HG03342 (cell line): ENCODE results near the gene CAMP.
"Not testable (repeated sequence)": the region's sequence is repeated elsewhere in the genome, so short reads cannot be mapped to it uniquely, and the experiment has no call there.

Experiments used
- ATAC-seq: cut with Tn5 transposase; IDR thresholded peaks from one replicate; pipeline ENCODE4 v1.9.1; 2021; ENCODE audit warnings: mild to moderate bottlenecking, moderate library complexity; ENCODE audit not compliant: unreplicated experiment

CAMP gene

DNA sequence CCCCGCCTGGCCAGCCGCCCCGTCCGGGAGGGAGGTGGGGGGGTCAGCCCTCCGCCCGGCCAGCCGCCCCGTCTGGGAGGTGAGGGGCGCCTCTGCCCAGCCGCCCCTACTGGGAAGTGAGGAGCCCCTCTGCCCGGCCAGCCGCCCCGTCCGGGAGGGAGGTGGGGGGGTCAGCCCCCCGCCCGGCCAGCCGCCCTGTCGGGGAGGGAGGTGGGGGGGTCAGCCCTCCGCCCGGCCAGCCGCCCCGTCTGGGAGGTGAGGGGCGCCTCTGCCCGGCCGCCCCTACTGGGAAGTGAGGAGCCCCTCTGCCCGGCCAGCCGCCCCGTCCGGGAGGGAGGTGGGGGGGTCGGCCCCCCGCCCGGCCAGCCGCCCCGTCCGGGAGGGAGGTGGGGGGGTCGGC, 11.5 kb upstream of the CAMP start:
- not testable (repeated sequence) for ATAC-seq

DNA sequence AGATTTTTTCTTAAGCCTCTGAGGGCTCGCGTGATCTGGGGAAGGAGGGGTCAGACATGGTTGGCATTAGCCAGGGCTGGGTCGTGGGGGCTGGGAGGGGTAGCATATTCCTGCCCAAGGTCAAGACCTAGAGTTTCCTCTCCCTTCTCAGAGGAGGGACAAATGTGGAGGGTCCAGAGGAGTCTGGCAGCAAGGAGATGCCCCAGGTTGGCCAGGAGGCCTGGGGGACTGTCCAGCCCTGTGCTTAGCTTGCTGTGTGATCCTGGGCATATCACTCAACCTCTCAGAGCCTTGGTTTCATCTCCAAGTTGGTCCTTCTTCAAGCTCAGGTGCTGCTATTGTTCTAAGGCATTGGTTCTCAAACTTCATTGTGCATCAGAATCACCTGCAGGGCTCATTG, 9.1 kb upstream of the CAMP start:
- no peak for ATAC-seq

GRCh38 chr3:48215019-48215418, 8.3 kb upstream of the CAMP start:
- ATAC-seq: no peak

DNA sequence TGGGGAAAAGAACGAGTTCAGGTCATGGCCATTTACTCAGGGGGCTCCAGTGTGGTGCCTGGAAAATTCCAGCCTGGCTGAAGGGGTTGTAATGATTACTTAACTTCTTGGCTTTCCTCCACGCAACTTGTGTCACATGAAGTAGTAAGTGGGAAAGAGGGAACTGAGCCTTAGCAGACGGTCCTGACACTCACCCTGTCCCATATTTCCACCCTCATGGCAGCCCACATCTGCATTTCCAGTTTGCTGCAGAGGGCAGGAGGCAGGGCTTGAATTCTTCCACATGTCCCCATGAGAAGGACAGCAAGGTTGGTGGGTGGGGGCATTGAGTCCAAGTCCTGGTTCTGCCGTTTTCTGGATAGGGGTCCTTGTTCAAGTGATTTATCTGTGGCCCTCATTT, 7.8 kb upstream of the CAMP start:
- ATAC-seq: no peak

- ATAC-seq: no peak
Observed at GRCh38 chr3:48215876-48216275, 7.4 kb upstream of the CAMP start.

DNA sequence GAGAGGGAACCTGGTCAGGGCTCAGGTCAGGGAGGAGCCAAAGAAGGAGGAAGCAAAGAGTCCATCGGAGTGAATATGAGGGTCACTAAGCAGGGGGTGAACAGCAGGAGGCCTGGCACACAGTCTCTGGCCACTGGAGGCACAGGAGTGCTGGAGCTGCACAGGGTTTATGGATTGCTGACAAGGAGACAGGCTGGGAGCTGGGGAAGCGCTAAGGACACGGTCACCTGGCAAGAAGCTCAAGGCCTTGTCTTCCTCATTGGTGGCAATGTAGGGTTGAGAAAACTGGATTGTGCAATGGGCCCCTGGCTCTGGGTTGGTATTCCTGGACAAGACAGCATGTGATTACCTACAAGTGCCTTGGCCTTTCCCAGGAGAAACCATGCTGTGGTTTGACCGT, 5.8 kb upstream of the CAMP start:
- no peak for ATAC-seq

DNA sequence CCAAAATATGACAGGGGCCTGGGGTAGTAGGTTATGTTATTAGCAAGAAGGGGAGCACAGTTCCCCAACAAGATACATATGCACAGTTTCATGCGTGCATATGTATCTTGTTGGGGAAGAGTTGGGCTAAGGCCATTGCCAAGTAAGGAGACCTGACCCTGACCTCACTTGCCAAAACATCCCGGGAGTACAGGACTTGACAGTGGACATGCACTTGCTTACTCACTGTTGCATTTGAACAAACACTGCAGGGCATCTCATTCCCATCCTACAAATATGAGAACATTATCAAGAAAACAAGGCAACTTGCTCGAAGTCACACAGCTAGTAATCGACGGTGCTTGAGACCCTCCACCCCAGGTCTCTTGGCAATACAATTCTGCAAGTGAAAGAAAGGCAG, 4.8 kb upstream of the CAMP start:
- no peak for ATAC-seq

DNA sequence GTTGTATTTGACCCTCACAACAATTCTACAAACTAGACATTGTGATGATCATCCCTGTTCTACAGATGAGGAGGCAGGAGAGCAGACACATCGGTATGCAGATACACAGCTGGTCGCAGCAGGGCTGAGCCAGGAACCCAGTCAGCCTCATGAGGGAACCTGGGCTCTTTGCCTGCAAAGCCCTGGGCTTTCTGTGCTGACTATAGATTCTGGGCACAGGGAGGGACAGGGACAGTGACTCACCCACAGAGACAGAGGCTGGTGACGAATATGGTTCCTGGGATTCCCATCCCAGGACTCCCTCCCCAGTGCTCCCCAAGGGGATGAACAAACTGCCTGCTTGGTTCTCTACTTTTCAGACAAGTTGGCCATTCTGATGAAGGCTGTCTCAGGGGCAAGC, 3.8 kb upstream of the CAMP start:
- no peak for ATAC-seq

DNA sequence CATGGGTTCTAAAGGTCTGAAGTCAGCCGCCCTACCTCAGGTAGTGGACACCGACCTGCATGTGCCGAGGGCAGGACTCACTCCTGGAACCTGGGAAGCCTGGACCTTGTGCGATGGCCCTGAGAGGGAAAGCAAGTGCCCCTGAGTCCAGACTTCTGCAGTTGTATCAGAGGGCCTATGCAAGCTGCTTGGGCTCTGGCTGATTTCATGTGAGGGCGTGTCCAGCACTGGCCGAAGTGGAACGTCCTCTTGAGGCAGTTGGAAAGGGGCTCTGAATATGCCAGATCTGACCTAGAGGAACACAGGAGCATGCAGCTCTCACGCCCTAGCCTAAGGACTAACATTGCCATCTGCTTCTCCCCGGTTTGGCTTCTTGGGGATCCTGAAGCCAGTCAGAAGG, 2.5 kb upstream of the CAMP start:
- no peak for ATAC-seq

DNA sequence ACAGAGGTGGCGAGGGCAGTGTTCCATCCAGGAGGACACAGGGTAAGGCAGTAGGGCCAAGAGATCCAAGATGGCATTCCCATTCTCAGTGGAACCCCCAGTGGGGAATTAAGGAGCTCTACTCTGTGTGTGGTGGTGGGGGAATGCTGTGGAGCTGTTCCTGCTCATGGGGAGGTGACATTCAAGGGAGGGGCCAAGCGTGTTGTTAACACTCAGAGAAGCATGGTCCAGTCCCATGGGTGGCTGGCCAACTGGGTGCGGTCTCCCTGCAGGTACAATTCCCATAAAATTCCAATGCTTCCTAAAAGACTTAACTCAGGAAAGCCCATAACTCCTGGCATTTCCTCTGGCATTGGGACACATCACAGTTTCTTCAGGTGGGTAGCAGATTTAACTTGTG, 2.3 kb downstream of the CAMP start:
- ATAC-seq: no peak

DNA sequence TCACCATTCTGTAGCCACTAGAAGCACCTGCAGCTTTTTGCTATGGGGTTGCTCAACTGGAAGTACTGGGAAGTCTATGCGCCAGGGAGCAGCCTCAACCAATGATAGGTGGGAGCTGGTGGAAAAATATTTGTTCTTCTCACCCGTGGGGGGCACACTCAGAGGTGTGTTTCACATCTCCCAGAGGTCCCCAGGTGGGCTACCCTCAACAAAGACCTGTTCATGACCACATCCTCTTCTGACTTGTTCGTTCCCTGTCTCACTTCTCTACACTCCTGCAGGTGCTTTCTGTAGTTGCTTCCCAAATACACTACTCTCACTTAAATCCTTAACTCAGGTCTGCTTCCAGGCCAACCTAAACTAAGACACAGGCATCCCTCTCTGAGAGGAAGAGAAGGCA, 3.6 kb downstream of the CAMP start:
- no peak for ATAC-seq

DNA sequence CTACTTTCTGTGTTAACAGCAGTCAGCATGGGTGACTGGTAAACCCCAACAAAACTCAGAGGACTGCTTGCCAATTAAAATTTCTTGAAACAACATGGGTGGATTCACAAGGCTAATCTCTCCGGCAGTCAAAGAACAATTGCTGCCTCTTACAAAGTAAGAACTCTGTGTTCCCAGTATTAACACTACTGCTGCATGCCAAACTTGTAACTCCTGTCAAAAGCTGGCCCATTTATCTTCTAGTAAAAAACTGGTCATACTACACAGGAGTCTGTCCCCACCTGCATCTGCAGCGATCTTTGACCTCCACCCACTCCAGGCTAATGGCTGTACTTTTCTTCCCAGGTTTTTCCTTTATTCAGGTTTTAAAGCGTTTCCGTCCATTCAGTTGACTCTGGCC, 8.9 kb downstream of the CAMP start:
- no peak for ATAC-seq

DNA sequence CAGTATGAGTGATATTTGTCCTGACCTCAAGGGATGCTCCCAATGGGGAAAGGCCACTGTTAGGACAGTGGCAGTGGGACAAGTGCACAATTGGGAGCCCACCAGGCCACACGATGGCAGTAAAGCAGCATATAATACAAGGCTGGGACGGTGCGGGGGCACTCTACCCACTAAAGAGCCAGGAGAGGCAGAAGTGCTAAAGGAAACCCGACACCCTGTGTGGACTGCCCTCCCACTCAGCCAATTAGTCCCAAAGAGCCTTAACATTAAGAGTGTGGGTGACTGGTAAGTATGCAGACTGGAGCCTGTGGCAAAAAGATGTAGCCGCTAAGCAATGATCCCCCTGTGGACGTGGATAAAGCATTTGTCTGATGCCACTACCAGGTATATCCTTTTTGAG, 9.4 kb downstream of the CAMP start:
- peak; percentile 70 for ATAC-seq

- ATAC-seq: no peak
Observed at GRCh38 chr3:48233542-48233941, 10.2 kb downstream of the CAMP start.

DNA sequence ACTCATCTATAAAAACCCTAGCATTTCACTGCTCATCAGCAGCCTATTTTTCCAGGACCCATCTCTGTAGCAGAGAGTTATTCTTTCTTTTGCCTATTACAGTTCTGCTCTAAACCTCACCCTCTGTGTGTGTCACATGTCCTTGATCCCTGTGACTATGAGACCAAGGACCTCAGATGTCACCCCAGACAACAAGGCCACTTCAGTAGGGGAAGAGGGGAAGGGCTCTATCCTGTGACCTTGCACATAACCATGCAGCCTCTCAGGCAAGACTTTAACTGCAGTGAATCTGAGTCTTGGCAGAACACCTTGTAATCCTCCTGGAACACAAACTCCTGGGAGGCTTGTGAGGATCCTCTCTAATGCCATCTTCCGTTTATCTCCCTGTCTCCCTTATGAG, 13.2 kb downstream of the CAMP start:
- no peak for ATAC-seq

DNA sequence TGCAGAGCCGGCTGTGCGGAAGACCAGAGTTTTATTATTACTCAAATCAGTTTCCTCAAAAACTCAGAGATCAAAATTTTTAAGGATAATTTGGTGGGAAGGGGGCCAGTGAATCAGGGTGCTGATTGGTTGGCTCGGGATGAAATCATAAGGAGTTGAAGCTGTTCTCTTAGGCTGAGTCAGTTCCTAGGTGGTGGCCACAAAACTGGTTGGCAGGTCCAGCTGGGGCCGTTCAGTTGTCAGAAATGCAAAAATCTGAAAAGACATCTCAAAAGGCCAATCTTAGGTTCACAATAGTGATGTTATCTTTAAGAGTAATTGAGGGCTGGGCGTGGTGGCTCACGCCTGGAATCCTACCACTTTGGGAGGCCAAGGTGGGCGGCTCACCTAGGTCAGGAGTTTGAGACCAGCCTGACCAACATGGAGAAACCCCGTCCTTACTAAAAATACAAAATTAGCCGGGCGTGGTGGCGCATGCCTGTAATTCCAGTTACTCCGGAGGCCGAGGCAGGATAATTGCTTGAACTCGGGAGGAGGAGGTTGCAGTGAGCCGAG, 15.3 kb downstream of the CAMP start:
- ATAC-seq: no peak

DNA sequence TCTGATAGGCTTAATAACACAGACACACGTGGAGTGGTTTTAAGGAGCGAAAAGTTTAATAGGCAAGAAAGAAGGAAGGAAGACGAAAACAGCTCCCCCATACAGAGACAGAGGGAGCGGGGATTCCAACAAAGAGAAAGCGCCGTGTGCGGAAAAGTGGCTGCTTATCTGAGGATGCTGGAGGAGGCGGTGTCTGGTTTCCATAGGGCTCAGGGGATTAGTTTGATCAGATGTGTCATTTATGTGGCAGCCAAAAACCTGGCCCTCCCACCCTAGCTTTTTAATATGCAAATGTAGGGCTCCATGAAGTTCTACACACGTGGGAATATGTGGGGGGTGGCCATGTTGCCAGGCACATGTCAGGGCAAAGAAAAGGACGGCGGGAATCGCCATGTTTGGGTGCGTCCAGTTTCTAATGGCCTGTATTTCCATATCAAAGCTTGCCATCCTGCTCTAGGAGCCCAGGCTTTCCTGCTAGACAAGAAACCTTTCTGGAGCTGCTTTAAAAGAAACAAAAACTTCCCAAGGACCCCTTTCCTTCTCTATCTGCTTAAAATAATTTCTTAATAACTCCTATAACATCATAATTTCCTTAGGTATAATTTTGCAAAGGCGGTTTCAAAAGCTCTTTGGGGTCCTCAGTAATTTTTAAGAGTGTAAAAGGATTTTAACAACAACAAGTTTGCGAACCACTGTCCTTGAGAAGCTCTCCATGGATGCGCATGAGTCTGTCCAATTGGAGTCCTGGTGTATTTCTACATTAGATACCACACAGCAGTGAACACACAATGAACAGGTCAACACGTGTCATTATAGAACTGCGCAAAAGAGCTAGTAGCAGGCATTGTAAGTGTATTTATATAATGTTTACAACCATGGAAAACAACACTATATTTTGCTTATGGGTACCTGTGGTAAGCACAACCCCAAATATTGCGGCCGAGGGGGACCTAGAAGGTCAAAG, 17.0 kb downstream of the CAMP start:
- ATAC-seq: no peak

GRCh38 chr3:48241796-48242455, 18.6 kb downstream of the CAMP start:
- ATAC-seq: no peak

- ATAC-seq: no peak
Observed at GRCh38 chr3:48243886-48244285, 20.6 kb downstream of the CAMP start.

- no peak for ATAC-seq
Observed at GRCh38 chr3:48244461-48244860, 21.2 kb downstream of the CAMP start.

DNA sequence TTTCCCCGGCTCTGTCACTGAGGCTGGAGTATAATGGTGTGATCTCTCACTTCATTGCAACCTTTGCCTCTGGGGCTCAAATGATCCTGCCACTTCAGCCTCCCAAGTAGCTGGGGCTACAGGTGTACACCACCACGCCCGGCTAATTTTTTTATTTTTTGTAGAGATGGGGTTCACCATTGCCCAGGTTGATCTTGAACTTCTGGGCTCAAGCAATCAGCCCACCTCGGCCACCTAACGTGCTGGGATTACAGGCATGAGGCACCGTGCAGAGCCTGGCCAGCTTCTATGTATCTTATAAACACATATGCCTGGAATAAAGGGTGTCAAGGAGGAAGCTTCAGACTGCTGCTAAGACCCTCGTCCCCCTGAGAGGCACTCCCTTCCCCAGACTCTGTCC, 21.8 kb downstream of the CAMP start:
- ATAC-seq: no peak

- no peak for ATAC-seq
Observed at GRCh38 chr3:48247401-48247811, 24.1 kb downstream of the CAMP start.
